RWPE1 (cell line): Measurements from ENCODE around the gene NADSYN1.

Experiments
- CTCF ChIA-PET: fragments of 350-600 bp; sonication (Branson Sonifier 250); formaldehyde crosslinking; extraction: SDS; loops from one replicate; lab custom pipeline; 2021; lab: Yijun Ruan, JAX
- POLR2A ChIA-PET: fragments of 400-600 bp; formaldehyde crosslinking; extraction: SDS; loops from one replicate; lab custom pipeline; 2020; ENCODE audit warnings: antibody characterized with exemption; ENCODE audit not compliant: low non-redundant PET; lab: Yijun Ruan, JAX
- DNase-seq: peaks from one replicate; pipeline ENCODE4 v3.0.0; 2012; ENCODE audit warnings: low spot score
- H3K27ac ChIP-seq: fragments of 450-650 bp; 2 replicates; pipeline ENCODE4 v1.5.1; 2017
- CTCF ChIP-seq: fragments of 450-650 bp; conservative IDR thresholded peaks from 2 replicates; pipeline ENCODE4 v1.5.1; 2017; ENCODE audit warnings: low read depth, mild to moderate bottlenecking

Gene NADSYN1

DNA sequence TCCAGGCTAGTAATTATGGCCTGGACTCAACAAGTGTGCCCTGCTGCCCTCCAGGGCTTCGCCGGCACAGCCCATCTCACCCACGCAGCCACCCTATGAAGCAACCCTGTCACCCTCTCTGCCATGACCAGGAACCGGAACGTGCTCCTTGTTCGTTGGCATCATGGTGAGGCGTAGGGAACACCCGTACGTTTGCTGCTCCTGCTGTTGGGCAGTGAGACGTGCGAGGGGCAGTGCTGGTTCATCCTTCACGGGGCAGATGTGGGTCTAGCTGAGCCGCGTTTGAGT, 20.7 kb downstream of the NADSYN1 start:
- POLR2A ChIA-PET: no interaction called here
- H3K27ac ChIP-seq: no peak overlapping the region

DNA sequence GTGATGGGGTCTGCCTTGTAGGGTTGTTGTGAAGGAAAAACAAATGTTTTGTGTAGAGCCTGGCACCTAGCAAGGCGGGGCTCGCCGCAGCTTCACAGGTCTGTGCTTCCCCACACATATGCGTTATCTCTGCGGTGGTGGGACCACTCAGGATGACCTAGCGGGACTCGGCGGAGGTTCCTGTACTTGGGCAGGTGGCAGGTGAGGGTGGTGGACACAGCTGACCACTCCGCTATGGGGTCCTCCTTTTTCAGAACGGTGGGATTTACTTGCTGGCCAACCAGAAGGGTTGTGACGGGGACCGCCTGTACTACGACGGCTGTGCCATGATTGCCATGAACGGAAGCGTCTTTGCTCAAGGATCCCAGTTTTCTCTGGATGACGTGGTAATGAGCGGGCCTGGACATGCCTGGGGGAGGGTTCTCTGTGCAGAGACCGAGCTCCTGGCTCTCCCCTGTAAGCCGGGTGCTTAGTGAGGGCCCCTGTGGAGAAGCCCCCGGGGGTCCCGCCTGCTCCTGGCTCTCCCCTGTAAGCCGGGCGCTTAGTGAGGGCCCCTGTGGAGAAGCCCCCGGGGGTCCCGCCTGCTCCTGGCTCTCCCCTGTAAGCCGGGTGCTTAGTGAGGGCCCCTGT, 21.3 kb downstream of the NADSYN1 start:
- no peak for TF ChIP-seq CTCF
- no peak for DNase-seq
- no peak overlapping the region for H3K27ac ChIP-seq
- ChIA-PET POLR2A (no interaction called here), CTCF (no interaction called here)

More for the DNA sequence above, 20.7 kb downstream of the NADSYN1 start:
- TF ChIP-seq CTCF: no peak
- CTCF ChIA-PET: no interaction called here
- no peak for DNase-seq

DNA sequence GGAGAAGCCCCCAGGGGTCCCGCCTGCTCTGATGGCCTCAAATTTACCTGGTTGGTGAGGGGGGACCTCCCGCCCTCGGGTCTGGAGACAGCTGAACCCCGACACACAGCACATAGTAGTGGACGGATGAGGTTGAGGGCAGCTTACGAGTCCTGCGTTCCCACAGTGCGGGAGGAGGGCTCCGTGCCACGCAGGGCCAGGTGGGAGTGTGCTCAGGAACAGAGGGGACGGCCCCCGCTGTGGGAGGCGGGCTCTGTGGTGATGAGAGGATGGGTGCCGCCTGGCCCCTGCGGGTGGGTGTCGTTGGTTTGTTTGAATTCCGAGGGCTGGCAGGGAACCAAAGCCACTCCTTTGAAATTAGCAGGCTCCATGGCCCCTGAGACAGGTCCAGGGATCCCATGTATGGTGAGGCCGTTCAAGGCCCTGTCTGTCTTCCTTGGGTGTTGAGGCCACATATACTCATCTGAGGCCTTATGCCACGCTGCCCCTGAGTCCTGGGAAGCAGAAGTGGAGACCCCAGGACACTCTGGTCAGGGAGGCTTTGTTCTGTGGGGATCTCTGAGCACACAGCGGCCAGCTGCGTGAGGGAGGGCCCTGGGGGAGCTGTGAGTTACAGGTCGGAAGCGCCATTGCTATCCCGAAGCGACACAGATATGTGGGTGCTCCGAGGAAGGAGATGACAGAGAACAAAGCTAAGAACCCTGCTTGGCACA, 21.9 kb downstream of the NADSYN1 start:
- H3K27ac ChIP-seq: no peak overlapping the region
- ChIA-PET POLR2A (no interaction called here), CTCF (interaction anchor here (0.6 kb wide), 1 partner anchor 30 kb away, joined by 5 read pairs; no protein-coding TSS in a partner anchor)
- TF ChIP-seq CTCF: no peak
- DNase-seq: no peak

DNA sequence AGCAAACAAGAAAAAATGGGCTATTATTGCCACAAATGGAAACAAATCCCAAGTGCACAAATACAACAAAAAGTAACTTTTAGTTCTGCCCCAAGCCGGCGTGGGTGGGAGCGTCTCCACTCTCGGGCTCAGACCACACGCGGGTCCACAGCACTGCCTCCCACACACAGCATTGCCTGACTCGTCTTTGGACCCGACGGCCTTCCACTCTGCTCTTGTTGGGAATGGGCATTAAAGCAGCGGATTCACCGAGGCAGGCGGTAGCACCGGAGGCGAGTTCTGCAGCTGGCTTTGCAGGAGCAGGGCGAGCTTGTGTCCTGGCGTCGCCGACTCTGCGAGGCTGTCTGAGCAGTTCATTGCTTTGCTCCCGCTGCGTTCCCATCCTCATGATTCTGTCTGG, 23.0 kb downstream of the NADSYN1 start:
- TF ChIP-seq CTCF: no peak
- H3K27ac ChIP-seq: no peak overlapping the region
- ChIA-PET POLR2A (no interaction called here), CTCF (no interaction called here)
- DNase-seq: no peak

GRCh38 chr11:71476926-71477640, 24.1 kb downstream of the NADSYN1 start:
- no peak for DNase-seq
- ChIA-PET CTCF (no interaction called here), POLR2A (no interaction called here)
- no peak overlapping the region for H3K27ac ChIP-seq
- TF ChIP-seq CTCF: no peak

DNA sequence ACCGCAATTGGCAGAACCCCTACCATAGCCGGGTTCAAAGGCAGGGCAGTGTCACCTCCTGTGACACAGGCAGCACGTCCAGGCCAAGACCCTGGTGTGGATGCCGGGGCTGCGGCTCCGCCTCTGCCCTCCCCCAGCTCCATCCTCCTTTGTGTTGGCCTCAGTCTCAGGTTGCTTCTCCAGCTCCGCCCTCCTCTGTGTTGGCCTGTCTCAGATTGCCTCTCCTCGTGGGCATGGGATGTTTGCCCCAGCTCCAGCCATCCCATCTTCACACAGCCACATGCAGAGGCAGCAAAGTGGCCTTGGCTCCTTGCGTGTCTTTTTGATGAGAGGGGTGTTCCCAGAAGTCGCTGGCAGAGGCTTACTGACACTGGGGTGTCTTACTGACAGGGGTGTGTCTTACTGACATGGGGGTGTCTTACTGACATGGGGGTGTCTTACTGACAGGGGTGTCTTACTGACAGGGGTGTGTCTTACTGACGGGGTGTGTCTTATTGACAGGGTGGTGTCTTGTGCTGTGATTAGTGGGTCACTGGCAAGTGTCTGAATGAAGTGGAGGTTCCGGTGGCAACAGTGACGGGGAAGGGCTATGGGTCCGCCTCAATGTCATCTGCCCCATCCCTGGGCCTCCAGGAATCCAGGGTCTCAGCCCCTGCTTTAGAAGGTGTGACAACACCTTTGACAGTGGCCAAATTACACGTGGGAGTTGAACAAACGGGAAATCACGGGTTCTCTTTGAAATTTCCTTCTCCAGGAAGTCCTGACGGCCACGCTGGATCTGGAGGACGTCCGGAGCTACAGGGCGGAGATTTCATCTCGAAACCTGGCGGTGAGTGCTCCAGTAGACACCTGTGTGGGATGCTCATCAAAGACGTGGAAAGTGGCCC, 24.9 kb downstream of the NADSYN1 start:
- ChIA-PET POLR2A (no interaction called here), CTCF (no interaction called here)
- no peak overlapping the region for H3K27ac ChIP-seq
- no peak for TF ChIP-seq CTCF
- DNase-seq: no peak
